ENCODE results near the gene NSD2. TPM values are rescaled to one million over a fixed set of nuclear protein-coding genes. Genes with fewer than 3 reads are reported as not detected.
A peak's percentile ranks its signal among the peaks of the same experiment; 100 is the strongest.

The NSD2 gene
- total RNA-seq, 1 donor: 84.7 TPM

- DNase-seq (ENCODE audit: low read depth): no peak
- H3K4me3 ChIP-seq (ENCODE audit: low read depth, low read length): no peak overlapping the region
- TF ChIP-seq, protein P1, sequence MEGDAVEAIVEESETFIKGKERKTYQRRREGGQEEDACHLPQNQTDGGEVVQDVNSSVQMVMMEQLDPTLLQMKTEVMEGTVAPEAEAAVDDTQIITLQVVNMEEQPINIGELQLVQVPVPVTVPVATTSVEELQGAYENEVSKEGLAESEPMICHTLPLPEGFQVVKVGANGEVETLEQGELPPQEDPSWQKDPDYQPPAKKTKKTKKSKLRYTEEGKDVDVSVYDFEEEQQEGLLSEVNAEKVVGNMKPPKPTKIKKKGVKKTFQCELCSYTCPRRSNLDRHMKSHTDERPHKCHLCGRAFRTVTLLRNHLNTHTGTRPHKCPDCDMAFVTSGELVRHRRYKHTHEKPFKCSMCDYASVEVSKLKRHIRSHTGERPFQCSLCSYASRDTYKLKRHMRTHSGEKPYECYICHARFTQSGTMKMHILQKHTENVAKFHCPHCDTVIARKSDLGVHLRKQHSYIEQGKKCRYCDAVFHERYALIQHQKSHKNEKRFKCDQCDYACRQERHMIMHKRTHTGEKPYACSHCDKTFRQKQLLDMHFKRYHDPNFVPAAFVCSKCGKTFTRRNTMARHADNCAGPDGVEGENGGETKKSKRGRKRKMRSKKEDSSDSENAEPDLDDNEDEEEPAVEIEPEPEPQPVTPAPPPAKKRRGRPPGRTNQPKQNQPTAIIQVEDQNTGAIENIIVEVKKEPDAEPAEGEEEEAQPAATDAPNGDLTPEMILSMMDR (IDR thresholded peaks at IDR 0.05; ENCODE audit: insufficient read depth, low read length): no peak
Observed at GRCh38 chr4:1851575-1852410, 19.4 kb upstream of the NSD2 start.

GRCh38 chr4:1852904-1853623, 18.1 kb upstream of the NSD2 start:
- DNase-seq (ENCODE audit: low read depth): no peak
- TF ChIP-seq, protein P1 (IDR thresholded peaks at IDR 0.05; ENCODE audit: insufficient read depth, low read length): no peak
- no peak overlapping the region for H3K4me3 ChIP-seq (ENCODE audit: low read depth, low read length)

- H3K4me3 ChIP-seq (ENCODE audit: low read depth, low read length): peak overlapping the region; percentile 92
- TF ChIP-seq, protein P1 (IDR thresholded peaks at IDR 0.05; ENCODE audit: insufficient read depth, low read length): no peak
- DNase-seq (ENCODE audit: low read depth): no peak
Observed at GRCh38 chr4:1854752-1855151, 16.4 kb upstream of the NSD2 start.

GRCh38 chr4:1855333-1856070, 15.7 kb upstream of the NSD2 start:
- H3K4me3 ChIP-seq (ENCODE audit: low read depth, low read length): peak overlapping the region; percentile 92
- TF ChIP-seq, protein P1 (IDR thresholded peaks at IDR 0.05; ENCODE audit: insufficient read depth, low read length): no peak
- no peak for DNase-seq (ENCODE audit: low read depth)

GRCh38 chr4:1856071-1856942, 14.9 kb upstream of the NSD2 start, which contains the start of gene LETM1:
Gene LETM1 (minus strand): TSS chr4:1856156. CDS start chr4:1855950, 206 bp downstream.
- peak; percentile 92 for DNase-seq (ENCODE audit: low read depth)
- TF ChIP-seq, protein P1 (IDR thresholded peaks at IDR 0.05; ENCODE audit: insufficient read depth, low read length): no peak
- H3K4me3 ChIP-seq (ENCODE audit: low read depth, low read length): peak within 1 kb of the TSS; percentile 92

Measured in fibroblast of the aortic adventitia (primary cell).